IPS DF 6.9 (cell line): ENCODE results near the gene NTPCR.

Source experiments
- DNase-seq: peaks from one replicate; pipeline ENCODE4 v3.0.0-alpha.2; 2013; ENCODE audit warnings: low read depth, low spot score
- H3K27ac ChIP-seq: one replicate; pipeline ENCODE4 v1.5.1; 2013; ENCODE audit warnings: low read length, control low read depth
- H3K27me3 ChIP-seq: 2 replicates; pipeline ENCODE4 v1.6.1; 2013; ENCODE audit warnings: mild to moderate bottlenecking, low read length; ENCODE audit not compliant: control insufficient read depth, insufficient read depth
- H3K36me3 ChIP-seq: 2 replicates; pipeline ENCODE4 v1.6.1; 2013; ENCODE audit warnings: low read length; ENCODE audit not compliant: control insufficient read depth, insufficient read depth
- H3K4me1 ChIP-seq: 2 replicates; pipeline ENCODE4 v1.6.1; 2013; ENCODE audit warnings: low read length; ENCODE audit not compliant: control insufficient read depth, insufficient read depth
- H3K4me3 ChIP-seq: 2 replicates; pipeline ENCODE4 v1.5.1; 2013; ENCODE audit warnings: mild to moderate bottlenecking, low read length
- H3K9me3 ChIP-seq: 2 replicates; pipeline ENCODE4 v1.6.1; 2013; ENCODE audit warnings: low read length, inconsistent platforms; ENCODE audit not compliant: control insufficient read depth, insufficient read depth
- WGBS: extraction: QIAGEN DNeasy Blood & Tissue Kit; methylation state at CpG from one replicate; pipeline ENCODE4 v1.1.7; 2013; ENCODE audit warnings: mixed read lengths, missing lambda C conversion rate; ENCODE audit not compliant: insufficient read length, insufficient coverage; 5-methylcytosine and 5-hydroxymethylcytosine counted together

Gene NTPCR

DNA sequence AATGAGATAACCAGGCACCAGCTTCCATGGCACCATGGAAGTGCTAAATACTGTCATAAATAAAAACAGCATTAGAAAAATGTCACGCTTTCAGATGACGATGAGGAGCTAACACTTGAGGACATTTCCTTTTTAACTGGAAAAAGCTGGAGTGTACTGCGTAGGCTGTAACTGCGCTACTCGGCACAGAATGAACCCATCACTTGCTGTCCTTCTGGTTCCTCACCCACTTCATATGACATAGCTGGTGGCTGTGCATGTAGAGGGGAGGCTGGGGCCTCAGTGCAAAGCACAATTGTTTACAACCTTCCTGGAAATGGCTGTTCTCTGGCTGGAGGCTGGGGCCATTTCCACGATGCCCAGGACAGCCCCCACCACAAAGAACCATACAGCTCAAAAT is 55.7 kb downstream of the NTPCR start:
- Histone ChIP-seq H3K9me3 (no peaks in the 10 kb centered on the region), H3K36me3 (0 out of 2 replicates have a peak, but pooled peaks cover 3% of the 10 kb centered on the region), H3K27me3 (no peaks in the 10 kb centered on the region), H3K4me3 (no peak overlapping the region), H3K27ac (no peak overlapping the region), H3K4me1 (no peaks in the 10 kb centered on the region)
- DNase-seq, result no peak
- WGBS, result no CpG with 5 or more reads among the region's 6 CpGs

DNA sequence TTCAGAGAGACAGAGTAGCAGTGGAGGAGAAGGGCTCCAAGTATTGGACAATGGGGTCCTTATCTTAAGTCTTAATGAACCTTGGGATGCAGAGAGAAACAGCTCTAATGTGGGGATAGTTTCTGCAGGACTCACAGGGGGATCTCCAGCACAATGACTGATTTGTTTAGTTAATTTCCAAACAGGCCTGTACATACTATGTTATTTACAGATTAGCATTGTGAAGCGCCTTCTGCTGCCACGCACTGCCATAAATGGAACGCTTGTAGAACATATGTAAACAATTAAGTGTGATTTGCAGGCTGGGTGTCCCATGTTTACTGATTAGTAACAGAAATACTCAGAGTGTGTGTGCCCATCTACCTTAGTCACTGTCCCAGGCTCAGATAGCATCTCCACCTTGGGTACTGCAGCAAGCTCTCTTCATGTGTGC is 56.1 kb downstream of the NTPCR start:
- DNase-seq, result no peak
- no CpG with 5 or more reads among the region's 3 CpGs for WGBS
- no peak overlapping the region for H3K27ac ChIP-seq
- H3K36me3 ChIP-seq, result peaks cover 3% of the 10 kb centered on the region; the same call in 1 of the 2 replicates
- H3K4me1 ChIP-seq, result no peaks in the 10 kb centered on the region
- no peaks in the 10 kb centered on the region for H3K9me3 ChIP-seq
- no peak overlapping the region for H3K4me3 ChIP-seq
- no peaks in the 10 kb centered on the region for H3K27me3 ChIP-seq

DNA sequence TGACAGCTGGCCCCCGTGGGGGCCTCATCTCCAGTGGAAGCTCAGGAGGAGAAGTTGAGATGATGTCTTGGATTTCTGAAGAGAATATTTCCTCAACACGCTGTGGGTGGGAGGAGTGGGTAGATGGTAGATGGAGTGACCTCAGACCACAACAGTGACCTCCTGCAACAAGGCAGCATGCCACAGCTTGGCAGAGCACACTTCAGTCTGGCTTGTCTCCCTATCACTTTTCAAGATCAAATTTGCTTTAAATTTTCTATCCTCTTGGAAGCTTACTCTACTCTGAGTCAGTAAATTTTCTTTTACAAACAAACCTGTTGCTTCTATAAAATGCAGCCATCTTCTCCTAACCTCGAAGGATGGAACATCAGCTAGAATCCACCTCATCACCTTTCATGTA is 59.7 kb downstream of the NTPCR start:
- DNase-seq, result no peak
- no peak overlapping the region for H3K4me3 ChIP-seq
- no peaks in the 10 kb centered on the region for H3K27me3 ChIP-seq
- no peaks in the 10 kb centered on the region for H3K9me3 ChIP-seq
- H3K36me3 ChIP-seq, result peaks cover 10% of the 10 kb centered on the region; the same call in 1 of the 2 replicates
- no peak overlapping the region for H3K27ac ChIP-seq
- no CpG with 5 or more reads among the region's 3 CpGs for WGBS
- no peaks in the 10 kb centered on the region for H3K4me1 ChIP-seq

DNA sequence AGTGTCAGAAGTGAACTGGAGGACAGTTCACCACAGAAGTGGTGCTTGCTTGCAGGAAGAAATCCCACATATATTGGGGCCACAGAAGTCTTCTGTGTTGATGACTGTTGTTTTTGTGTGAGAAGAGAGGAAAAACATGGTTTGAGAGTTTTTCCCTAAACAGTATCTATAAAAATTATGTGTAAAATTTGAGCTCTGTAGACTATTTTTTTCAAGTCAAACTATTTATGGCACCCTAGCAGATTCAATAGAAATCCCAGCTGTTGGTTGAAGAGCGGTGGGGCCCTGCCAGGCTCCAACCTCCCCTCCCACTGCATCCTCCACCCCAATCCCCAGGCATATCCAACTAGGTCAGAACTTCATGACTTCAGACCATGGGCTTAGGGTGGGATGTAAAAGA is 61.6 kb downstream of the NTPCR start:
- Histone ChIP-seq H3K27ac (no peak overlapping the region), H3K9me3 (no peaks in the 10 kb centered on the region), H3K4me1 (no peaks in the 10 kb centered on the region), H3K36me3 (peaks cover 10% of the 10 kb centered on the region; the same call in 1 of the 2 replicates), H3K4me3 (no peak overlapping the region), H3K27me3 (no peaks in the 10 kb centered on the region)
- WGBS, result no CpG with 5 or more reads among the region's 1 CpG
- DNase-seq, result no peak

DNA sequence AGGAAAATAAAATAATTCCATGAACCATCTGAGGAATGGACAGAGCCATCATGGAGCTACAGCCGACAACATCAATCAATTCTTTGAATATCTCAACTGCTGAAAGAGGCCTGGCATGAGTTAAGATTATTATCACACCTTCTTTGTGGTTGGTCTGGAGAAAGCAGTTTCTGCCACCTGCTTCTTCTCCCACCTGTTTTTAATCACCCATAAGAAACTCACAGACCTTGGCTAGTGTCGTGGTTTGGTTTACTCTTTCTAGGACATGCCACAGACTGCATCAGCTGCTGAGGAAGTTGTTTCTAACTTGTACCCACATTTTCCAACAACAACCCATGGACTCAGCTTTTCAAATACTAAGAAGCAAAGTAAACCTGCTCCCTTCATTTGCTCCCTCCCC is 65.6 kb downstream of the NTPCR start:
- Histone ChIP-seq H3K36me3 (peaks cover 6% of the 10 kb centered on the region; the same call in 1 of the 2 replicates), H3K27me3 (no peaks in the 10 kb centered on the region), H3K4me3 (no peak overlapping the region), H3K4me1 (no peaks in the 10 kb centered on the region), H3K9me3 (no peaks in the 10 kb centered on the region), H3K27ac (no peak overlapping the region)
- WGBS, result no CpG with 5 or more reads among the region's 2 CpGs
- DNase-seq, result no peak

DNA sequence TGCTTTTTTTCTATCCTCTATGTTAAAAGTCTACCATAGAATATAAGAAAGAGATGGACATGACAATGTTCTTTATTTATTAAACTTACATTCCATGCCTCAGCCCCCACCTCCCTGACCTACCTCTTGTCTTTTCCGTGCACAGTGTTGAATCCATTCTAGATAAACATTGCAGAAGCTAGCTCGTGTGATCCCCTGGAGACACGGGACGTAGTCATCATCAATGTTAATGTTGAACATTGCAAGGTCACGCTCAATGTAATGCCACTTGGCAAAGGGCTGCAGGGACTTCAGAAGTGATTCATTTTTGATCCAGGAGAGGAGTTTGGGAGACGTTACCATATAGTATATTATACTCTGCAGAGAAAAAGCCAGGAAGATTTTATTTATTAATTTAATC is 66.4 kb downstream of the NTPCR start:
- H3K27ac ChIP-seq, result no peak overlapping the region
- no peaks in the 10 kb centered on the region for H3K27me3 ChIP-seq
- H3K36me3 ChIP-seq, result peaks cover 6% of the 10 kb centered on the region; the same call in 1 of the 2 replicates
- DNase-seq, result no peak
- no peaks in the 10 kb centered on the region for H3K4me1 ChIP-seq
- WGBS, result no CpG with 5 or more reads among the region's 6 CpGs
- H3K9me3 ChIP-seq, result no peaks in the 10 kb centered on the region
- no peak overlapping the region for H3K4me3 ChIP-seq

DNA sequence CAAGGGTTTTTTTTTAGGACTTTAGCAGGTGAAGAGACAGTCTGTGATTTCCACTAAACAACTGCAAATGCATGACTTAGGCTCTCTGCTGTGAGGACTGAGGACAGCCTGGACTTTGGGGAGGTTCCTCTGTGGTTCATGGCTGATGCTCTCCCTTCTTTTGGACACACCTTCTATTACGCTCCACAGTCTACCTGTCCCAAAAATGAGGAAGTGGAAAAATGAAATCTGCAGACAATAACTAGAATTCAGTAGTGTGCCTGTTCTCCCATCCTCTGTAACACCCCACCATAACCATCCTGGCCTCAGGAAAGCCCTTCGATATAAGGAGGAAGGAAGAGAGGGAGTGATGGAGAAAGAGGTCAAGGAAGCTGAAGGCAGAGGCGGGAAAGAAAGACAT is 68.7 kb downstream of the NTPCR start:
- peaks cover 3% of the 10 kb centered on the region; the same call in 1 of the 2 replicates for H3K36me3 ChIP-seq
- no peaks in the 10 kb centered on the region for H3K4me1 ChIP-seq
- H3K9me3 ChIP-seq, result no peaks in the 10 kb centered on the region
- WGBS, result no CpG with 5 or more reads among the region's 3 CpGs
- DNase-seq, result no peak
- H3K27me3 ChIP-seq, result no peaks in the 10 kb centered on the region
- no peak overlapping the region for H3K4me3 ChIP-seq
- no peak overlapping the region for H3K27ac ChIP-seq

DNA sequence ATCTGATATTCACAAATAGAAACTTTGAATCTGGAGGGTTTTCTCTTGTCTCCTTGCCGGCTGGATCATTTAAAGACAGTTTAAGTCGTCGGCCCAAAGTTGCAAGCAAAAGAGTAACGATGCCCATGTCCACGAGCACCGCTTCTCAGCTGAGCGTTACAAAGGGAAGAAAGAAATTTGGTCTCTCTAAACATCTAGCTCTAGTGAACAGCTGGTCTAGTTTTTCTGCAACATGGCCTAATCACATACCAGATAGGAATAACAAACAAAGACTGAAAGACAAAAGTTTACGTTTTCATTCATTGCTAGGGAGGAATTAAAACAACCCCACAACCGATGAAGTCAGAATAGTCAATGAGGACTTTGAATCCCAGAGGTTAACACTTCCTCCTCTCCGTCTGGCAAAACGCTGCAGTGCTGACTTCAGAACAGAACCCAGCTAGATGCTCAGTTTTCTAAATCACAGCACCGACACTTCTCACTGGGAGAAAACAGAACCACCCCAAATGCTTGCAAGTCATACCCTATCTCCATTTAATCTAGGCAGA is 69.4 kb downstream of the NTPCR start:
- Histone ChIP-seq H3K27me3 (no peaks in the 10 kb centered on the region), H3K36me3 (peaks cover 2% of the 10 kb centered on the region; the same call in 1 of the 2 replicates), H3K9me3 (no peaks in the 10 kb centered on the region), H3K4me3 (no peak overlapping the region), H3K4me1 (no peaks in the 10 kb centered on the region), H3K27ac (no peak overlapping the region)
- WGBS, result no CpG with 5 or more reads among the region's 12 CpGs
- DNase-seq, result no peak

DNA sequence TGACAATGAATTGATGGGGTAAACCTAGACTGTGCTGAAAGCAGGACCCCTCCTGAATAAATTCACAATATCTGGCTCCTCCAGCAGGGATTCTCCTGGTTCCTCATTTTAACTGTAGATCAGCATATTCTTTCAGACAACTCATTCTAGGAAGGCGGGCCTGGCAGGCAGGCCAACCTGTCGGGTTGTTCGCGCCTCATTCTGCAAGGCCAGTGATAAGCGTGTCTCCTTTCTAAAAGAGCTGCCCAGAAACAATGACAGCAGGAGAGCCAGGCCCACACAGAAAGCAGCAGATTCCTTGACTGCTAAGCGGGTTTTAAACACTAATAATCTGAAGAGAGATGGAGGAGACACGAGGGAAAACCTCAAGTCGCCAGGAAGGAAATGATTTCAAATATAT is 70.0 kb downstream of the NTPCR start:
- no CpG with 5 or more reads among the region's 8 CpGs for WGBS
- H3K4me3 ChIP-seq, result no peak overlapping the region
- no peaks in the 10 kb centered on the region for H3K4me1 ChIP-seq
- no peak overlapping the region for H3K27ac ChIP-seq
- DNase-seq, result no peak
- peaks cover 2% of the 10 kb centered on the region; the same call in 1 of the 2 replicates for H3K36me3 ChIP-seq
- H3K27me3 ChIP-seq, result no peaks in the 10 kb centered on the region
- H3K9me3 ChIP-seq, result no peaks in the 10 kb centered on the region

DNA sequence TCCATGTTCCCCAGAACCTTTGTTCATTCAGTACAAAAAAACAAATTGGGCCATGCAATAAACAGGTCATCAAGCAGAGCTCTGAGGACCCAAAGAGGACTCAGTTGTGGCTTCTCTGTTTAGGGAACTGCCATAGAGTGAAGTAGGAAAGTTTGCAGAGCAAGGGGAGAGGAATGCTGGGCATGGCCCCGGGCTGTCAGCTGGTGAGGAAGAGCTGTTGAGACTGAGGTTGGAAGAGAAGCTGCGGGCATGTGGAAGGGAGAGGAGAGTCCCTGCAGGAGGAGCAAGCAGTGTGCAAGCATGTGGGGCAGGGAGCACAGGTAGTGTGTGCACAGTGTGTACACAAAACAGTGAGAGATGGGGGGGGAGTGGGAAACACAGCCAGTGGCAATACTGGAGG is 71.8 kb downstream of the NTPCR start:
- H3K27me3 ChIP-seq, result no peaks in the 10 kb centered on the region
- H3K4me1 ChIP-seq, result 0 out of 2 replicates have a peak, but pooled peaks cover 3% of the 10 kb centered on the region
- DNase-seq, result no peak
- peaks cover 2% of the 10 kb centered on the region; the same call in 1 of the 2 replicates for H3K36me3 ChIP-seq
- no peaks in the 10 kb centered on the region for H3K9me3 ChIP-seq
- no peak overlapping the region for H3K4me3 ChIP-seq
- no peak overlapping the region for H3K27ac ChIP-seq
- no CpG with 5 or more reads among the region's 2 CpGs for WGBS

DNA sequence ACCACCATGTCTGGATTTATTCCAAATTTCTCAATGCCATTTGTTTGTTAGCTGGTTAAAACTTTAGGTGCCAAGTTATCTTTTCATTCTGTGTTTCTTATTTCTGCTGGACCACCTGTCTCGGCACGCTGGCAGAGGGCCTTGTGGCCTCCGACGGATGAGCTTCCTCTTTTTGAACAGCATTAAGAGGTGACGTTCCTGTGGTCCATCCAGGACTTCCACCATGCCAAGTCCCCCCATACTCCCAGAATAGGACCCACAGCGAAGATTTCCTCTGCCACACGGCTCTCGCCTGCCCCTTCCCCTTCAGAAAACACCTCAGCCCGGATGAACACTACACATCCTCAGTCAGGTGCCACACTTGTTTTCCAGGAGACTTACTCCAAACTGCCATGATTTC is 73.8 kb downstream of the NTPCR start:
- no peaks in the 10 kb centered on the region for H3K9me3 ChIP-seq
- H3K4me3 ChIP-seq, result no peak overlapping the region
- no peak for DNase-seq
- no CpG with 5 or more reads among the region's 9 CpGs for WGBS
- peaks cover 2% of the 10 kb centered on the region; the same call in 1 of the 2 replicates for H3K36me3 ChIP-seq
- H3K27ac ChIP-seq, result no peak overlapping the region
- H3K4me1 ChIP-seq, result 0 out of 2 replicates have a peak, but pooled peaks cover 3% of the 10 kb centered on the region
- no peaks in the 10 kb centered on the region for H3K27me3 ChIP-seq
